ENCODE results near the gene ZSCAN30. TPM values are rescaled to one million over a fixed set of nuclear protein-coding genes. Genes with fewer than 3 reads are reported as not detected.
"Not testable (repeated sequence)": the region's sequence is repeated elsewhere in the genome, so short reads cannot be mapped to it uniquely, and the experiment has no call there.

ZSCAN30 gene
- total RNA-seq, 5 donors from 2014 or later (not counting 1 experiment from before 2014, with no cell fraction given): 14.4 to 19.6 (median 16.2) TPM

GRCh38 chr18:35219331-35219730, 70.7 kb downstream of the ZSCAN30 start:
- H3K36me3 Mint-ChIP-seq; H3K4me3 ChIP-seq (ENCODE audit: control insufficient read depth in 1 of 2, extremely low read depth in 1 of 2, low read length in 1 of 2); H3K9me3 Mint-ChIP-seq; H3K4me1 ChIP-seq (ENCODE audit: control insufficient read depth in 1 of 2, extremely low read depth in 1 of 2, insufficient read depth in 2 of 2, low read length in 2 of 2); DNase-seq; ATAC-seq (replicated peaks in 1 of 4); H3K4me3 Mint-ChIP-seq; H3K27ac ChIP-seq (ENCODE audit: low read length); H3K27me3 ChIP-seq (replicated peaks in 1 of 2; ENCODE audit: control insufficient read depth in 2 of 2, extremely low read depth in 1 of 2, insufficient read depth in 2 of 2, low read length in 1 of 2); H3K36me3 ChIP-seq (ENCODE audit: control insufficient read depth in 2 of 2, extremely low read depth in 1 of 2, insufficient read depth in 1 of 2, low read length in 1 of 2); H3K4me1 Mint-ChIP-seq; POLR2A ChIA-PET; CTCF ChIA-PET; H3K27me3 Mint-ChIP-seq; H3K27ac Mint-ChIP-seq; H3K9me3 ChIP-seq: not testable (repeated sequence)
- 81% methylated on average over 4 of the region's 4 CpGs for WGBS (ENCODE audit: insufficient coverage)

GRCh38 chr18:35216611-35217010, 73.4 kb downstream of the ZSCAN30 start:
- H3K36me3 ChIP-seq (ENCODE audit: control insufficient read depth in 2 of 2, extremely low read depth in 1 of 2, insufficient read depth in 1 of 2, low read length in 1 of 2); H3K4me3 ChIP-seq (ENCODE audit: control insufficient read depth in 1 of 2, extremely low read depth in 1 of 2, low read length in 1 of 2); ATAC-seq (replicated peaks in 1 of 4); H3K27me3 Mint-ChIP-seq; H3K27ac ChIP-seq (ENCODE audit: low read length); H3K4me1 ChIP-seq (ENCODE audit: control insufficient read depth in 1 of 2, extremely low read depth in 1 of 2, insufficient read depth in 2 of 2, low read length in 2 of 2); CTCF ChIA-PET; H3K27ac Mint-ChIP-seq; DNase-seq; H3K27me3 ChIP-seq (replicated peaks in 1 of 2; ENCODE audit: control insufficient read depth in 2 of 2, extremely low read depth in 1 of 2, insufficient read depth in 2 of 2, low read length in 1 of 2); H3K4me1 Mint-ChIP-seq; H3K9me3 ChIP-seq; H3K9me3 Mint-ChIP-seq; H3K36me3 Mint-ChIP-seq; H3K4me3 Mint-ChIP-seq: not testable (repeated sequence)
- WGBS (ENCODE audit: insufficient coverage): 92% methylated on average over 9 of the region's 10 CpGs
- POLR2A ChIA-PET: interaction anchor here in 1 of 2 donors (0.6 kb wide), 1 partner anchor 72 kb away, joined by 8 read pairs; no protein-coding TSS in a partner anchor

DNA sequence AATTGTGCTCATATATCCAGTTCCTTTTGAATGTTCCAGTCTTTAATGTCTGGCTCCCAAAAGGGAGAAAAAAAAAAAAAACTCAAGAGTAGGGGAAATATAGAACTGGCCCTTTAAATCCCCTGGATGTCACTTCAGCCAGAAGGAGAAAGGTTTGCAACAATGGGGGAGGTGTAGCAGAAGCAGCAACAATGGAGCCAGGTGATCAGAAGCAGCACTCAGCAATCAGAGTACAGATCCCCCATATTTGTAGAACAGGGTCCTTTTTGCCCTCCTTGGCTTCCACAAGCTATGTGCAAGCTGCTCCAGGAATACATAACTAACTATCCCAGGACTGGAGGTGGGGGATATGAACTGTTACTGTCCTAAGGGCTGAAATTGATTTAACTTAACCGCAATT, 75.0 kb downstream of the ZSCAN30 start:
- H3K27ac ChIP-seq (ENCODE audit: low read length): no peak overlapping the region
- no peak for DNase-seq
- WGBS (ENCODE audit: insufficient coverage): no CpG with 5 or more reads among the region's 1 CpG
- Mint-ChIP-seq H3K4me3 (no peak overlapping the region), H3K4me1 (no peaks in the 10 kb centered on the region), H3K36me3 (no peaks in the 10 kb centered on the region), H3K27me3 (peaks cover 0 to 2% of the 10 kb centered on the region in 2 donors), H3K27ac (no peak overlapping the region), H3K9me3 (no peaks in the 10 kb centered on the region)
- H3K27me3 ChIP-seq (replicated peaks in 1 of 2; ENCODE audit: control insufficient read depth in 2 of 2, extremely low read depth in 1 of 2, insufficient read depth in 2 of 2, low read length in 1 of 2): no peaks in the 10 kb centered on the region
- H3K9me3 ChIP-seq: no peaks in the 10 kb centered on the region
- POLR2A ChIA-PET: no interaction called here
- no peaks in the 10 kb centered on the region for H3K4me1 ChIP-seq (ENCODE audit: control insufficient read depth in 1 of 2, extremely low read depth in 1 of 2, insufficient read depth in 2 of 2, low read length in 2 of 2)
- ATAC-seq (replicated peaks in 1 of 4): no peak
- no peaks in the 10 kb centered on the region for H3K36me3 ChIP-seq (ENCODE audit: control insufficient read depth in 2 of 2, extremely low read depth in 1 of 2, insufficient read depth in 1 of 2, low read length in 1 of 2)
- CTCF ChIA-PET: interaction anchor here in 1 of 2 donors (0.6 kb wide), 1 partner anchor 175 kb away, joined by 3 read pairs; no protein-coding TSS in a partner anchor
- H3K4me3 ChIP-seq (ENCODE audit: control insufficient read depth in 1 of 2, extremely low read depth in 1 of 2, low read length in 1 of 2): no peak overlapping the region

GRCh38 chr18:35205746-35206458, 84.1 kb downstream of the ZSCAN30 start:
- CTCF ChIA-PET; DNase-seq; POLR2A ChIA-PET; H3K4me1 Mint-ChIP-seq; H3K9me3 ChIP-seq; H3K36me3 Mint-ChIP-seq; H3K4me3 ChIP-seq (ENCODE audit: control insufficient read depth in 1 of 2, extremely low read depth in 1 of 2, low read length in 1 of 2); H3K36me3 ChIP-seq (ENCODE audit: control insufficient read depth in 2 of 2, extremely low read depth in 1 of 2, insufficient read depth in 1 of 2, low read length in 1 of 2); H3K4me1 ChIP-seq (ENCODE audit: control insufficient read depth in 1 of 2, extremely low read depth in 1 of 2, insufficient read depth in 2 of 2, low read length in 2 of 2); H3K27ac Mint-ChIP-seq; H3K27me3 ChIP-seq (replicated peaks in 1 of 2; ENCODE audit: control insufficient read depth in 2 of 2, extremely low read depth in 1 of 2, insufficient read depth in 2 of 2, low read length in 1 of 2); H3K27me3 Mint-ChIP-seq; H3K27ac ChIP-seq (ENCODE audit: low read length); H3K4me3 Mint-ChIP-seq; ATAC-seq (replicated peaks in 1 of 4): not testable (repeated sequence)
- H3K9me3 Mint-ChIP-seq: peaks cover 0 to 11% (median 5%) of the 10 kb centered on the region in 3 donors
- WGBS (ENCODE audit: insufficient coverage): 100% methylated on average over 2 of the region's 30 CpGs

GRCh38 chr18:35205199-35205712, 84.8 kb downstream of the ZSCAN30 start:
- POLR2A ChIA-PET: no interaction called here
- CTCF ChIA-PET: no interaction called here
- no peak overlapping the region for H3K27ac ChIP-seq (ENCODE audit: low read length)
- H3K36me3 Mint-ChIP-seq: no peaks in the 10 kb centered on the region
- peaks cover 5 to 6% of the 10 kb centered on the region in 2 donors for H3K27me3 Mint-ChIP-seq
- H3K4me3 ChIP-seq (ENCODE audit: control insufficient read depth in 1 of 2, extremely low read depth in 1 of 2, low read length in 1 of 2): no peak overlapping the region
- no peak overlapping the region for H3K27ac Mint-ChIP-seq
- H3K9me3 Mint-ChIP-seq: peaks cover 0 to 11% (median 5%) of the 10 kb centered on the region in 3 donors
- no peaks in the 10 kb centered on the region for H3K27me3 ChIP-seq (replicated peaks in 1 of 2; ENCODE audit: control insufficient read depth in 2 of 2, extremely low read depth in 1 of 2, insufficient read depth in 2 of 2, low read length in 1 of 2)
- ATAC-seq (replicated peaks in 1 of 4) (no peak), DNase-seq (no peak)
- no peaks in the 10 kb centered on the region for H3K9me3 ChIP-seq
- H3K4me1 ChIP-seq (ENCODE audit: control insufficient read depth in 1 of 2, extremely low read depth in 1 of 2, insufficient read depth in 2 of 2, low read length in 2 of 2): no peaks in the 10 kb centered on the region
- H3K4me1 Mint-ChIP-seq: no peaks in the 10 kb centered on the region
- no peaks in the 10 kb centered on the region for H3K36me3 ChIP-seq (ENCODE audit: control insufficient read depth in 2 of 2, extremely low read depth in 1 of 2, insufficient read depth in 1 of 2, low read length in 1 of 2)
- H3K4me3 Mint-ChIP-seq: no peak overlapping the region
- no CpG with 5 or more reads among the region's 2 CpGs for WGBS (ENCODE audit: insufficient coverage)

- Histone ChIP-seq H3K9me3 (no peaks in the 10 kb centered on the region), H3K4me3 (ENCODE audit: control insufficient read depth in 1 of 2, extremely low read depth in 1 of 2, low read length in 1 of 2) (no peak overlapping the region), H3K27me3 (replicated peaks in 1 of 2; ENCODE audit: control insufficient read depth in 2 of 2, extremely low read depth in 1 of 2, insufficient read depth in 2 of 2, low read length in 1 of 2) (no peaks in the 10 kb centered on the region), H3K36me3 (ENCODE audit: control insufficient read depth in 2 of 2, extremely low read depth in 1 of 2, insufficient read depth in 1 of 2, low read length in 1 of 2) (no peaks in the 10 kb centered on the region), H3K4me1 (ENCODE audit: control insufficient read depth in 1 of 2, extremely low read depth in 1 of 2, insufficient read depth in 2 of 2, low read length in 2 of 2) (no peaks in the 10 kb centered on the region), H3K27ac (ENCODE audit: low read length) (no peak overlapping the region)
- no CpG with 5 or more reads among the region's 3 CpGs for WGBS (ENCODE audit: insufficient coverage)
- Mint-ChIP-seq H3K4me1 (no peaks in the 10 kb centered on the region), H3K27me3 (peaks cover 5 to 10% of the 10 kb centered on the region in 2 donors), H3K4me3 (no peak overlapping the region), H3K36me3 (no peaks in the 10 kb centered on the region), H3K27ac (no peak overlapping the region), H3K9me3 (peaks cover 0 to 11% (median 5%) of the 10 kb centered on the region in 3 donors)
- ATAC-seq (replicated peaks in 1 of 4) (no peak), DNase-seq (no peak)
- POLR2A ChIA-PET: no interaction called here
- CTCF ChIA-PET: interaction anchor here (0.7 to 1.0 kb wide), 3 partner anchors 30 to 160 kb away, joined by 3 to 5 read pairs (median 5); no protein-coding TSS in a partner anchor
These were observed 87.0 kb downstream of the ZSCAN30 start for GRCh38 chr18:35203067-35203466.

All from T-cell (primary cell).